ENCODE results near the gene PACRG. TPM values are rescaled to one million over a fixed set of nuclear protein-coding genes. Genes with fewer than 3 reads are reported as not detected.

The PACRG gene
- total and polyA plus RNA-seq, 2 donors (not counting 3 experiments of a cell fraction or from before 2014, with no cell fraction given) = 0.08 TPM; not detected in 1

DNA sequence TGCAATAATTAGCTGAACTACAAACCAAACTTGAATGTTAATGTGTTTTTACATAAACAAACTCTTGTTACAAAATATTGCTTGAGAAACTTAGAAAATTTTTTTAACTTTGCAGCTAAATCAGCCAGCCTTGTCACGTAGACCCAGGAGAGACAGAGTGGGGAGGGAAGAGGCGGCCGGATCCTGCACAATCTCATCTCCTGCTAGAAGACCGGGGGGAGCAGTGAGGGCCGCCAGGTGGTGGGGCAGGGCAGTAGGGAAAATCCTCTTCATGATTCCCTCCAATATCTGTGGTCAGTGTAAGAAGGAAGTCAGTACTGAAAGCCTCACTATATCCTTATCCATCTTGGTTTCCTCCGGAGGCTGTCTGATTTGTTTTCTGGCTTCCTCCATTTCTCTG is 193.3 kb downstream of the PACRG start:
- intact Hi-C loops (cut with micrococcal nuclease) = no loop called here
- Histone ChIP-seq H2AFZ (ENCODE audit: low read depth, low read length) (no peak overlapping the region), H3K4me2 (ENCODE audit: insufficient read depth, low read length) (no peak overlapping the region), H3K27ac (ENCODE audit: insufficient read depth, low read depth, low read length) (no peak overlapping the region), H3K9ac (replicated peaks; ENCODE audit: extremely low read depth, insufficient read depth, low read length) (no peak overlapping the region), H4K20me1 (replicated peaks; ENCODE audit: control insufficient read depth, extremely low read depth, insufficient read depth, low read length) (no peaks in the 10 kb centered on the region), H3K4me3 (replicated peaks in 1 of 3; ENCODE audit: insufficient read depth in 1 of 3, low read depth in 1 of 3, low read length in 3 of 3) (no peak overlapping the region), H3K36me3 (ENCODE audit: control insufficient read depth in 2 of 2, extremely low read depth in 1 of 2, insufficient read depth in 2 of 2, low read length in 2 of 2) (no peaks in the 10 kb centered on the region), H3K4me1 (ENCODE audit: control insufficient read depth, extremely low read depth, insufficient read depth, low read length) (no peaks in the 10 kb centered on the region), H3K9me3 (replicated peaks; ENCODE audit: control insufficient read depth, insufficient read depth, low read length) (no peaks in the 10 kb centered on the region), H3K9me1 (replicated peaks; ENCODE audit: control insufficient read depth, extremely low read depth, insufficient read depth, low read length) (no peaks in the 10 kb centered on the region), H3K79me2 (ENCODE audit: control insufficient read depth, insufficient read depth, low read length) (no peaks in the 10 kb centered on the region), H3K27me3 (ENCODE audit: control insufficient read depth in 2 of 2, insufficient read depth in 2 of 2, low read length in 2 of 2) (no peaks in the 10 kb centered on the region)
- dilution Hi-C loops (cut with MboI; ENCODE audit: extremely low pct_ligation_motif_present, low sequenced_read_pairs) = no loop called here
- TF ChIP-seq POLR2AphosphoS5 (IDR thresholded peaks at IDR 0.05; ENCODE audit: insufficient read depth, low read depth, low read length) (no peak), MYC (IDR thresholded peaks at IDR 0.05; ENCODE audit: low read depth, low read length) (no peak), EZH2 (IDR thresholded peaks at IDR 0.05; ENCODE audit: borderline replicate concordance, low read depth, low read length, severe bottlenecking) (no peak), FOS (IDR thresholded peaks at IDR 0.05; ENCODE audit: borderline replicate concordance, insufficient read depth, low read length) (no peak), JUN (IDR thresholded peaks at IDR 0.05; ENCODE audit: borderline replicate concordance, insufficient read depth, insufficient read length, low read depth) (no peak), GATA2 (IDR thresholded peaks at IDR 0.05; ENCODE audit: insufficient read depth, insufficient read length, low read depth, low read length) (no peak), POLR2A (IDR thresholded peaks at IDR 0.05; ENCODE audit: low read depth, low read length) (no peak)
- TF ChIP-seq, protein P1, sequence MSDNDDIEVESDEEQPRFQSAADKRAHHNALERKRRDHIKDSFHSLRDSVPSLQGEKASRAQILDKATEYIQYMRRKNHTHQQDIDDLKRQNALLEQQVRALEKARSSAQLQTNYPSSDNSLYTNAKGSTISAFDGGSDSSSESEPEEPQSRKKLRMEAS (IDR thresholded peaks at IDR 0.05; ENCODE audit: insufficient read depth, insufficient read length) = no peak
- TF ChIP-seq, protein P2, sequence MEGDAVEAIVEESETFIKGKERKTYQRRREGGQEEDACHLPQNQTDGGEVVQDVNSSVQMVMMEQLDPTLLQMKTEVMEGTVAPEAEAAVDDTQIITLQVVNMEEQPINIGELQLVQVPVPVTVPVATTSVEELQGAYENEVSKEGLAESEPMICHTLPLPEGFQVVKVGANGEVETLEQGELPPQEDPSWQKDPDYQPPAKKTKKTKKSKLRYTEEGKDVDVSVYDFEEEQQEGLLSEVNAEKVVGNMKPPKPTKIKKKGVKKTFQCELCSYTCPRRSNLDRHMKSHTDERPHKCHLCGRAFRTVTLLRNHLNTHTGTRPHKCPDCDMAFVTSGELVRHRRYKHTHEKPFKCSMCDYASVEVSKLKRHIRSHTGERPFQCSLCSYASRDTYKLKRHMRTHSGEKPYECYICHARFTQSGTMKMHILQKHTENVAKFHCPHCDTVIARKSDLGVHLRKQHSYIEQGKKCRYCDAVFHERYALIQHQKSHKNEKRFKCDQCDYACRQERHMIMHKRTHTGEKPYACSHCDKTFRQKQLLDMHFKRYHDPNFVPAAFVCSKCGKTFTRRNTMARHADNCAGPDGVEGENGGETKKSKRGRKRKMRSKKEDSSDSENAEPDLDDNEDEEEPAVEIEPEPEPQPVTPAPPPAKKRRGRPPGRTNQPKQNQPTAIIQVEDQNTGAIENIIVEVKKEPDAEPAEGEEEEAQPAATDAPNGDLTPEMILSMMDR (IDR thresholded peaks at IDR 0.05; ENCODE audit: extremely low read depth in 1 of 2, insufficient read depth in 1 of 2, low read depth in 1 of 2, low read length in 2 of 2) = no peak
- no peak for DNase-seq (ENCODE audit: low read depth, low spot score)
- POLR2A ChIA-PET = no interaction called here
- CTCF ChIA-PET = no interaction called here
- BruUV-seq (replicated peaks) = no TSS peak
- no peak for FAIRE-seq
